Erythroblast (primary cell): ENCODE data around the gene CCDC196.
"Not testable (repeated sequence)": the region's sequence is repeated elsewhere in the genome, so short reads cannot be mapped to it uniquely, and the experiment has no call there.

Experiments used
- DNase-seq, 2 experiments: peaks; one replicate each; lab custom pipeline; 2025; lab: John Stamatoyannopoulos, UW
- GATA1 ChIP-seq: IDR thresholded peaks from 2 replicates; pipeline ENCODE4 v1.6.1; 2011; ENCODE audit warnings: low read depth, mild to moderate bottlenecking, control low read depth, low read length, moderate library complexity
- POLR2A ChIP-seq: IDR thresholded peaks from 2 replicates; pipeline ENCODE4 v1.6.1; 2011; ENCODE audit warnings: mild to moderate bottlenecking, low read length

CCDC196 gene

DNA sequence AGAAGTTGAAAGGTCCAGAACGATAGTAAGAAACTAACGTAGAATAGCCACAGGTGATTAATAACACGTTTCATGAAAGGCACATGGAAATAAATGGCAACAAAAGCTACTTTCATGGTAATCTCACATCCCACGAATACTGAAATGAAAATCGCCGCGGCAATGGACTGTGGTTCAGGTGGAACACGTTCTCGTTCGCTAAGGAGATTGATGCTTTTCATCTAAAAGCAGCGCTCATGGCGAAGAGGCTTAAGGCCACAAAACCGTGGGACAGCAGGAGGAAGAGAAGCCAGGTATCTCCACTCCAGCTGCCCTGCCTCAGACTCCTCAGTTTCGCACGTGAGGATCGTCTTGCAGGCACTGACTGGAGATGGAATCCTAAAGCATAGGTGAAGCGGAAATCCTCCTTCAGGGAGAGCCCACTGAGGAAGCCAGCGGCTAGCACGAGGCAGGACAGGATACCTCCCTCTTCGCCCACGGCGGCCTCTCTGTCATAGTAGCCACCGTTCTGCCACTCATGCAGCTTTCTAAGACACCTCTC, 21.1 kb downstream of the CCDC196 start:
- no peak for TF ChIP-seq GATA1
- no peak for TF ChIP-seq POLR2A
- DNase-seq: no peak

GRCh38 chr14:66507722-66508546, 21.8 kb downstream of the CCDC196 start, which contains the start of gene GPHN:
Gene GPHN (plus strand): TSS chr14:66508147.
- peak; percentile 86 for TF ChIP-seq POLR2A
- TF ChIP-seq GATA1: no peak
- DNase-seq: peak; percentile 97

- DNase-seq: no peak
- TF ChIP-seq GATA1 (no peak), POLR2A (no peak)
These were observed 22.3 kb downstream of the CCDC196 start for GRCh38 chr14:66508547-66508845.

- TF ChIP-seq POLR2A: no peak
- TF ChIP-seq GATA1: no peak
- DNase-seq: peak; percentile 49 to 62
These were observed 22.9 kb downstream of the CCDC196 start for GRCh38 chr14:66508846-66509621.

DNA sequence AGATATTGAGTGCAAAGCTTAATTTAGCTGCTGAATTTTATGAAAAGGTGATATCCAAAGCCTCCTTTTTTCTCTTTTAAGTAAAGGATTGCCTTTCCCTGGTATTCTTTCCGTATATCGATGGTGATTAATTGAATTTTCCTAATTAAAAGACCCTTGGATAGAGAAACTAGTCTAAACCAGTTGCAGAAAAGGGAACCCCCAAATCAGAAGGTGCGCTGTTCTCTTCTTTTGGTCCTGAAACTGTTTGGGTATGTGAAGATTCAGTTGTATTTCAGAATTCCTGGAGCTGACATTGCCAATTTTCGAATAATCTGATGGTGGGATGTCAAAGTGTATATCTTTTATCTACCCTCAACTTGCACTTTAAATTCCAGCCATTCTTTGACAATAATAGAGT, 23.7 kb downstream of the CCDC196 start:
- peak in 1 of 2 experiments; percentile 16 for DNase-seq
- TF ChIP-seq GATA1 (no peak), POLR2A (no peak)

- TF ChIP-seq GATA1 (no peak), POLR2A (no peak)
These were observed 25.7 kb downstream of the CCDC196 start for GRCh38 chr14:66511849-66512248.

GRCh38 chr14:66514213-66514612, 28.0 kb downstream of the CCDC196 start:
- no peak for TF ChIP-seq GATA1
- no peak for TF ChIP-seq POLR2A
- no peak for DNase-seq

More at GRCh38 chr14:66511849-66512248, 25.7 kb downstream of the CCDC196 start:
- no peak for DNase-seq

GRCh38 chr14:66530526-66530925, 44.4 kb downstream of the CCDC196 start:
- TF ChIP-seq POLR2A (no peak), GATA1 (no peak)
- DNase-seq: no peak

- no peak for DNase-seq
- no peak for TF ChIP-seq GATA1
- no peak for TF ChIP-seq POLR2A
These were observed 52.9 kb downstream of the CCDC196 start for GRCh38 chr14:66539034-66539433.

DNA sequence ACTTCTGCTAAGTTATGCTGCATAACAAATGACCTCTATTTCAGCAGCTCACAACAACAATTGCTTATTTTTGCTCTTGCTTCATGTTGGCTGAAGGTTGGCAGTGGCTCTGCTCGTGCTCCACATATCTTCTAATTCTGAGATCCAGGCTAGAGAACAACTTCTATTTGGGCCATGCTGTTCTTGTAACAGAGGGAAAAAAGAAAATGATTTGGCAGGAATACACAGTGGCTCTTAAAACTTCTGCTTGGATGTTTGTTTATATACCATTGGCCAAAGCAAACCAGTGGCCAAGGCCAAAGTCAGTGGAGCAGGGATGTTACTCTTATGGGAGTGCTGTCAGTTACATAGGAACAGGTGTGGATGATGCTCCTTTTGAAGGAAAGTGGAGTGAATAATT, 53.9 kb downstream of the CCDC196 start:
- DNase-seq: no peak
- TF ChIP-seq POLR2A (no peak), GATA1 (no peak)

- no peak for DNase-seq
- no peak for TF ChIP-seq GATA1
These were observed 55.5 kb downstream of the CCDC196 start for GRCh38 chr14:66541627-66542026.

DNA sequence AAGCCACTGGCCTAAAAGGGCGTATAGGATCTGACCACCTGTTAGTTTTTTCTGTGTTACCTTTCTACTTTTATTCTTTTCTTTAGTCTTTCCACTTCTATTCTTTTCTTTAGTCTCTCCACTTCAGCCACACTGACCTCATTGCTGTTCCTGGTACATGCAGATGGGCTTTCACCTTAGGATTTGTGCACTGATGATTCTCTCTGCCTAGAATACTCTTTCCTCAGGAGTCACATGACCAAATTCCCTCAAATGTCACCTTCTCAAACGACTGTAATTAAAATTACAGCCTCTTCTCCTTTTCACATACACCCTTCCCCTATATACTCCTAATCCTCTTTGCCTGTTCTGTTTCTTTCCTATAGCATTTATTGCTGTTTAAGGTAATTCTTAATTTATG, 57.8 kb downstream of the CCDC196 start:
- no peak for DNase-seq
- TF ChIP-seq POLR2A (no peak), GATA1 (no peak)

DNA sequence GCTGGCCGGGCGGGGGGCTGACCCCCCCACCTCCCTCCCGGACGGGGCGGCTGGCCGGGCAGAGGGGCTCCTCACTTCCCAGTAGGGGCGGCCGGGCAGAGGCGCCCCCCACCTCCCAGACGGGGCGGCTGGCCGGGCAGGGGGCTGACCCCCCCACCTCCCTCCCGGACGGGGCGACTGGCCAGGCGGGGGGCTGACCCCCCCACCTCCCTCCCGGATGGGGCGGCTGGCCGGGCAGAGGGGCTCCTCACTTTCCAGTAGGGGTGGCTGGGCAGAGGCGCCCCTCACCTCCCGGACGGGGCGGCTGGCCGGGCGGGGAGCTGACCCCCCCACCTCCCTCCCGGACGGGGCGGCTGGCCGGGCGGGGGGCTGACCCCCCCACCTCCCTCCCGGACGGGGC, 59.0 kb downstream of the CCDC196 start:
- DNase-seq: not testable (repeated sequence)

GRCh38 chr14:66545751-66546150, 59.6 kb downstream of the CCDC196 start:
- DNase-seq: not testable (repeated sequence)
